Ascending aorta (tissue), 2 donors: ENCODE results near the gene KCNQ1. TPM values are rescaled to one million over a fixed set of nuclear protein-coding genes. Genes with fewer than 3 reads are reported as not detected.

Source experiments
- DNase-seq, 2 donors: peaks; one replicate each; pipeline ENCODE4 v3.0.0-alpha.2; 2019; ENCODE audit warnings: low spot score in 2 of 2
- H3K27ac ChIP-seq, 2 donors: fragments of 200-600 bp; sonication (generic); one replicate each; pipeline ENCODE4 v1.5.1; 2016 to 2017; ENCODE audit warnings: mild to moderate bottlenecking in 1 of 2
- H3K27me3 ChIP-seq: fragments of 200-600 bp; sonication (generic); one replicate; pipeline ENCODE4 v1.5.1; 2017
- H3K36me3 ChIP-seq, 2 donors: fragments of 200-600 bp; sonication (generic); one replicate each; pipeline ENCODE4 v1.5.1; 2016
- H3K4me1 ChIP-seq, 2 donors: fragments of 200-600 bp; sonication (generic); one replicate each; pipeline ENCODE4 v1.5.1; 2016 to 2017; ENCODE audit warnings: mild to moderate bottlenecking in 1 of 2
- H3K4me3 ChIP-seq, 2 donors: fragments of 200-600 bp; sonication (generic); one replicate each; pipeline ENCODE4 v1.5.1; 2016 to 2017; ENCODE audit warnings: mild to moderate bottlenecking in 1 of 2
- H3K9me3 ChIP-seq, 2 donors: fragments of 200-600 bp; sonication (generic); one replicate each; pipeline ENCODE4 v1.5.1; 2016
- CTCF ChIP-seq, 3 experiments: fragments of 200-600 bp in 2 of 3; fragments of 450-650 bp in 1 of 3; sonication (generic) in 2 of 3; IDR thresholded peaks; one replicate each; pipeline ENCODE4 v1.5.1; 2016 to 2019; ENCODE audit warnings: antibody characterized with exemption in 3 of 3, mild to moderate bottlenecking in 1 of 3, moderate library complexity in 1 of 3
- intact Hi-C: fragments of 100-400 bp; cut with DNase I; formaldehyde crosslinking; loops from one replicate; pipeline ENCODE4 v1.15.1; 2023
- total RNA-seq: library from RNA; depleted of rRNA; stranded (reverse); fragments of >200 nt; gene quantifications from one replicate; pipeline ENCODE4 v1.1.0, GENCODE V29; 2016

KCNQ1 gene
- total RNA-seq, 1 donor from 2014 or later: 2.3 TPM

DNA sequence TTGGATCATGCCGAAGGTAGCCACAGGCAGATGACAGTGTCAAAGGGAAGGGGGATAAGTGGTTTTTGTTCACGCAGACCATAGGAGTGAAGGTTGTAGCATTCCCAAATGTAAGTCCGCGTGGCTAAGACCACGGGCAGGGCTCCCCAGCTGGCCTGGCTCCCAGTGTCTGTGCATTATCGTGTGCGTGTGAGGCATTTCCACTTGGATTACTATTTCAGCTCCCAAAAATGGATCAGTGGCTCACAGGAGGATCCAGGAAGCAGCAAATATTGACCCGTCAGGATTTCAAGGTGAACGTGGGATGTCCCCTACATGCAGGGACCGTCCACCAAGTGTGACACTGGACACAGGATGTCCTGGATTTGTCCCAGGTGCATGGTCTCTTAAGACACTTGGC is 430.2 kb downstream of the KCNQ1 start:
- Histone ChIP-seq H3K27ac (no peak overlapping the region), H3K36me3 (peaks cover 0 to 13% of the 10 kb centered on the region in 2 donors), H3K27me3 (no peaks in the 10 kb centered on the region), H3K9me3 (no peaks in the 10 kb centered on the region), H3K4me1 (no peaks in the 10 kb centered on the region), H3K4me3 (no peak overlapping the region)
- intact Hi-C loops: no loop called here
- TF ChIP-seq CTCF (IDR thresholded peaks at IDR 0.05): no peak
- no peak for DNase-seq

- Histone ChIP-seq H3K36me3 (peaks cover 0 to 13% of the 10 kb centered on the region in 2 donors), H3K27me3 (no peaks in the 10 kb centered on the region), H3K4me1 (peaks cover 0 to 10% of the 10 kb centered on the region in 2 donors), H3K4me3 (no peak overlapping the region), H3K27ac (no peak overlapping the region), H3K9me3 (no peaks in the 10 kb centered on the region)
- intact Hi-C loops: no loop called here
- no peak for TF ChIP-seq CTCF (IDR thresholded peaks at IDR 0.05)
- no peak for DNase-seq
These were observed 432.7 kb downstream of the KCNQ1 start for GRCh38 chr11:2877474-2877873.

GRCh38 chr11:2878782-2879181 is 434.0 kb downstream of the KCNQ1 start:
- DNase-seq: no peak
- Histone ChIP-seq H3K27ac (no peak overlapping the region), H3K36me3 (peaks cover 0 to 13% of the 10 kb centered on the region in 2 donors), H3K4me3 (no peak overlapping the region), H3K4me1 (peaks cover 0 to 14% of the 10 kb centered on the region in 2 donors), H3K27me3 (no peaks in the 10 kb centered on the region), H3K9me3 (no peaks in the 10 kb centered on the region)
- intact Hi-C loops: no loop called here
- TF ChIP-seq CTCF (IDR thresholded peaks at IDR 0.05): no peak

DNA sequence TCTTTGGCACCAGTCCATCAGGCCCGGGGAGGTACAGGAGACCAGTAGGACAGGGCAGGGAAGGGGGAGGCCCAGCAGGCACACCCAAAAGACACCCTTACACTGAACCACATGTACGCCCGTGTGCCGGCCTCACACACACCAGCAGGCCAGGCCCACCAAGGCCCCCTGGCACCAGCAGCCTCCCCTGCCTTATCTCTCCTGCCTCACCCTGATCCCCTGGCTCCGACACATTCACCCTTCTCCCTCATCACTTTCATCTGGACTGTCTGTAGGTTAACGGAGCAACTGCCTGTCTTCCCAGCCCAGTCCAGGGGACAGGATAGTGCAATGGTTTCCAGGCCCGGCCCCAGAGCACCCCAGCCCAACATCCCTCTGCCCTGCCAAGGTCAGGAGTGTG is 435.8 kb downstream of the KCNQ1 start:
- no peak for TF ChIP-seq CTCF (IDR thresholded peaks at IDR 0.05)
- no peak for DNase-seq
- intact Hi-C loops: loop anchor here (10.0 kb wide), 2 partner anchors 476 to 1116 kb away; partner anchors contain the start of genes CTSD and TSSC4
- no peak overlapping the region for H3K4me3 ChIP-seq
- H3K4me1 ChIP-seq: peaks cover 0 to 14% of the 10 kb centered on the region in 2 donors
- peaks cover 0 to 10% of the 10 kb centered on the region in 2 donors for H3K36me3 ChIP-seq
- no peak overlapping the region for H3K27ac ChIP-seq
- no peaks in the 10 kb centered on the region for H3K27me3 ChIP-seq
- no peaks in the 10 kb centered on the region for H3K9me3 ChIP-seq

DNA sequence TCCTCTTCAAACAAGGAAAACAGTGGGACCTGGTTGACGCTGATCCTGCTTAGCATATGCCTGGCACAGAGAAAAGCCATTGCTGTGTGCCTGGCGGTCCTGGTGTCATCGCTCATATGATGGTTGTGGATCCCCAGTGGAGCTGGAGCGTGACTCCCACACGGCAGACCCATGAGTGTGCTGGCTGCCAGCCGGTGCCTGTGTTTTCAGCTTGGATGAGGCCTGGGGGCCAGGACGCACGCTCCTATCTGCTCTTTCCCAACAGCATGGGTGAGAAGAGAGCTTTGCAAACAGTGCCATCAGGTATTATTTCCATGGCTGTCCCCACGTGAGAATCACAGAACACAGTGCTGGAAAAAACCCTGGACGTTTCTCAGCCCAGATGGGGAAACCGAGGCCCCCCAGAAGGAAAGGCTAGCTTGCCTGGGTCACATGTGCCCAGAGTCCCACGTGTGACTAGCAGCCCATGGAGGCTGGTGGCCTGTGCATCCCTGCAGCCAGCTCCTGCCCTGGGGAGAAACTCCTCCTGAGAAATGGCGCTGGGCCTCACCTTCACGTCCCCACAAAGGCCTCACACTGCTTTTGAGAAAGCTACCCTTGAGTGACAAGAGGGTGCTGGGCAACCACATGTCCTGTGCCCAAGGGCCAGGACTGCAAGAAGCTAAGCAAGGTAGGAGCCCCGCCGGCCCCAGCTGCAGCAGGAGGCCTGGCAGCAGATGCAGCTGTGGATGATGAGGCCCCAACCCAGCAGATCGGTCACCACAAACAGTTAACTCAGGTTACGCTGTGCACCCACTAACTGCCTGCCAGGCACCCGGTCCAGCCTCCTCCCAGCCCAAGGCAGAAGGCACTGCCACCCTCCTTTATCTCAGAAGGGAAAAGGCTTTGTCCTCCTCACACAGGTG is 436.5 kb downstream of the KCNQ1 start:
- intact Hi-C loops: loop anchor here (10.0 kb wide), 2 partner anchors 477 to 1117 kb away; partner anchors contain the start of genes CTSD and TSSC4
- H3K36me3 ChIP-seq: peaks cover 0 to 10% of the 10 kb centered on the region in 2 donors
- H3K27ac ChIP-seq: no peak overlapping the region
- peaks cover 0 to 15% of the 10 kb centered on the region in 2 donors for H3K4me1 ChIP-seq
- DNase-seq: no peak
- H3K4me3 ChIP-seq: no peak overlapping the region
- no peak for TF ChIP-seq CTCF (IDR thresholded peaks at IDR 0.05)
- H3K27me3 ChIP-seq: no peaks in the 10 kb centered on the region
- H3K9me3 ChIP-seq: no peaks in the 10 kb centered on the region
